Trophoblast cell (in vitro differentiated cells and primary cell): ENCODE results near the gene RHNO1.
"Not testable (repeated sequence)": the region's sequence is repeated elsewhere in the genome, so short reads cannot be mapped to it uniquely, and the experiment has no call there.

Experiments used
- DNase-seq, 2 donors: peaks; one replicate each; pipeline ENCODE4 v3.0.0-alpha.2; 2016
- H2AFZ ChIP-seq: 2 replicates; pipeline ENCODE4 v1.6.1; 2013; ENCODE audit warnings: low read length, moderate library complexity, mild to moderate bottlenecking; ENCODE audit not compliant: insufficient read depth, poor library complexity
- H2AK5ac ChIP-seq: 2 replicates; pipeline ENCODE4 v1.6.1; 2013; ENCODE audit warnings: mild to moderate bottlenecking, low read length
- H2BK120ac ChIP-seq: 2 replicates; pipeline ENCODE4 v1.6.1; 2013; ENCODE audit warnings: low read length, mild to moderate bottlenecking, moderate library complexity; ENCODE audit not compliant: insufficient read depth, poor library complexity
- H2BK12ac ChIP-seq: 2 replicates; pipeline ENCODE4 v1.6.1; 2013; ENCODE audit warnings: mild to moderate bottlenecking, low read length, moderate library complexity
- H2BK5ac ChIP-seq: 2 replicates; pipeline ENCODE4 v1.6.1; 2013; ENCODE audit warnings: low read length, low read depth, moderate library complexity, mild to moderate bottlenecking; ENCODE audit not compliant: poor library complexity
- H3K14ac ChIP-seq: 2 replicates; pipeline ENCODE4 v1.6.1; 2013; ENCODE audit warnings: mild to moderate bottlenecking, low read length
- H3K18ac ChIP-seq: 2 replicates; pipeline ENCODE4 v1.6.1; 2013; ENCODE audit warnings: mild to moderate bottlenecking, low read length
- H3K23ac ChIP-seq: 2 replicates; pipeline ENCODE4 v1.6.1; 2013; ENCODE audit warnings: low read length
- H3K27ac ChIP-seq: 2 replicates; pipeline ENCODE4 v1.5.1; 2013; ENCODE audit warnings: low read depth, mild to moderate bottlenecking, inconsistent platforms, low read length, moderate library complexity
- H3K27me3 ChIP-seq: 2 replicates; pipeline ENCODE4 v1.6.1; 2013; ENCODE audit warnings: inconsistent platforms, mild to moderate bottlenecking, low read length, moderate library complexity; ENCODE audit not compliant: insufficient read depth
- H3K36me3 ChIP-seq, 2 experiments: 1 replicate in 1 of 2; 2 replicates in 1 of 2; pipeline ENCODE4 v1.6.1; 2013; ENCODE audit warnings: low read length in 2 of 2, mild to moderate bottlenecking in 2 of 2, moderate library complexity in 1 of 2; ENCODE audit not compliant: insufficient read depth in 2 of 2, control insufficient read depth in 1 of 2
- H3K4ac ChIP-seq: 2 replicates; pipeline ENCODE4 v1.6.1; 2013; ENCODE audit warnings: low read depth, mild to moderate bottlenecking, low read length, moderate library complexity
- H3K4me1 ChIP-seq, 2 experiments: 1 replicate in 1 of 2; 2 replicates in 1 of 2; pipeline ENCODE4 v1.6.1; 2013; ENCODE audit warnings: low read length in 2 of 2, mild to moderate bottlenecking in 2 of 2, moderate library complexity in 1 of 2; ENCODE audit not compliant: insufficient read depth in 2 of 2, control insufficient read depth in 1 of 2
- H3K4me2 ChIP-seq: 2 replicates; pipeline ENCODE4 v1.6.1; 2013; ENCODE audit warnings: inconsistent platforms, mild to moderate bottlenecking, low read length, moderate library complexity
- H3K4me3 ChIP-seq: 2 replicates; pipeline ENCODE4 v1.5.1; 2013; ENCODE audit warnings: mild to moderate bottlenecking, low read depth, low read length, inconsistent platforms
- H3K79me1 ChIP-seq: one replicate; pipeline ENCODE4 v1.6.1; 2013; ENCODE audit warnings: low read length
- H3K79me2 ChIP-seq: 2 replicates; pipeline ENCODE4 v1.6.1; 2013; ENCODE audit warnings: low read length, mild to moderate bottlenecking; ENCODE audit not compliant: control insufficient read depth, insufficient read depth, poor library complexity
- H3K9ac ChIP-seq: 2 replicates; pipeline ENCODE4 v1.6.1; 2013; ENCODE audit warnings: mild to moderate bottlenecking, low read length
- H3K9me3 ChIP-seq: 2 replicates; pipeline ENCODE4 v1.6.1; 2013; ENCODE audit warnings: low read depth, mild to moderate bottlenecking, control low read depth, inconsistent platforms, low read length; ENCODE audit not compliant: insufficient read depth
- H4K12ac ChIP-seq: 2 replicates; pipeline ENCODE4 v1.6.1; 2013; ENCODE audit warnings: low read depth, mild to moderate bottlenecking, low read length, moderate library complexity
- H4K8ac ChIP-seq: 2 replicates; pipeline ENCODE4 v1.6.1; 2013; ENCODE audit warnings: low read depth, mild to moderate bottlenecking, low read length, moderate library complexity
- H4K91ac ChIP-seq: one replicate; pipeline ENCODE4 v1.6.1; 2013; ENCODE audit warnings: low read depth, mild to moderate bottlenecking, low read length, moderate library complexity
- WGBS: extraction: QIAGEN DNeasy Blood & Tissue Kit; methylation state at CpG from one replicate; pipeline ENCODE4 v1.1.7; 2013; ENCODE audit warnings: missing lambda C conversion rate; ENCODE audit not compliant: insufficient read length, insufficient coverage; ENCODE audit errors: extremely low coverage; 5-methylcytosine and 5-hydroxymethylcytosine counted together

Gene RHNO1

GRCh38 chr12:2858944-2859421 is 18.0 kb upstream of the RHNO1 start:
- Histone ChIP-seq H2BK12ac (no peak overlapping the region), H2AFZ (no peak overlapping the region), H3K9me3 (no peaks in the 10 kb centered on the region), H4K8ac (no peak overlapping the region), H3K79me2 (no peaks in the 10 kb centered on the region), H3K79me1 (no peaks in the 10 kb centered on the region), H2AK5ac (no peak overlapping the region), H3K18ac (no peak overlapping the region), H2BK5ac (no peak overlapping the region), H3K9ac (no peak overlapping the region), H2BK120ac (no peak overlapping the region), H3K4me2 (no peak overlapping the region), H3K4me1 (peaks cover 5 to 8% of the 10 kb centered on the region in 2 experiments), H3K23ac (no peak overlapping the region), H4K12ac (no peak overlapping the region), H4K91ac (no peak overlapping the region), H3K4me3 (no peak overlapping the region), H3K4ac (no peak overlapping the region), H3K36me3 (peaks cover 26 to 32% of the 10 kb centered on the region in 2 experiments), H3K14ac (no peak overlapping the region), H3K27me3 (no peaks in the 10 kb centered on the region), H3K27ac (no peak overlapping the region)
- DNase-seq = no peak
- WGBS = no CpG with 5 or more reads among the region's 12 CpGs

DNA sequence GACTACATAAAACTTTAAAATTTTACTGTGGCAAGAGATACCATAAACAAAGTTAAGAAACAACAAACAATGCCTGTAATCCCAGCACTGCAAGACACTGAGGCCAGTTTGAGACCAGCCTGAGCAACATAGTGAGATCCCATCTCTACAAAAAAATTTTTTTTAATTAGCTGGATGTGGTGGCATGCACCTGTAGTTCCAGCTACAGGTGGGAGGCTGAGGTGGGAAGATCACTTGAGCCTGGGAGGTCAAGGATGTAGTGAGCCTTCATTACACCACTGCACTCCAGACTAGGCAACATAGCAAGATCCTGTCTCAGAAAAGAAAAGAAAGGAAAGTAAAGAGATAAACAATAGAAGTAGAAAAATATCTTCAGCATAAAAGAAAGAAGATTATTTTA is 16.9 kb upstream of the RHNO1 start:
- Histone ChIP-seq H3K27me3 (no peaks in the 10 kb centered on the region), H2BK12ac (no peak overlapping the region), H3K23ac (no peak overlapping the region), H3K79me2 (no peaks in the 10 kb centered on the region), H3K79me1 (no peaks in the 10 kb centered on the region), H3K4me2 (no peak overlapping the region), H3K14ac (no peak overlapping the region), H3K9me3 (no peaks in the 10 kb centered on the region), H3K9ac (no peak overlapping the region), H2BK5ac (no peak overlapping the region), H4K8ac (no peak overlapping the region), H3K36me3 (peaks cover 38 to 44% of the 10 kb centered on the region in 2 experiments), H3K18ac (no peak overlapping the region), H3K4ac (no peak overlapping the region), H4K12ac (no peak overlapping the region), H3K4me3 (no peak overlapping the region), H2AK5ac (no peak overlapping the region), H3K4me1 (peaks cover 5 to 8% of the 10 kb centered on the region in 2 experiments), H2AFZ (no peak overlapping the region), H2BK120ac (no peak overlapping the region), H3K27ac (no peak overlapping the region), H4K91ac (no peak overlapping the region)
- no peak for DNase-seq

GRCh38 chr12:2862876-2863275 is 14.1 kb upstream of the RHNO1 start:
- Histone ChIP-seq H3K79me1 (no peaks in the 10 kb centered on the region), H3K9me3 (no peaks in the 10 kb centered on the region), H4K91ac (no peak overlapping the region), H3K14ac (no peak overlapping the region), H2BK120ac (no peak overlapping the region), H3K27me3 (no peaks in the 10 kb centered on the region), H3K4me3 (no peak overlapping the region), H3K4me2 (no peak overlapping the region), H3K4ac (no peak overlapping the region), H3K18ac (no peak overlapping the region), H3K36me3 (peaks cover 53 to 62% of the 10 kb centered on the region in 2 experiments), H3K9ac (no peak overlapping the region), H2BK5ac (no peak overlapping the region), H3K79me2 (no peaks in the 10 kb centered on the region), H2AFZ (no peak overlapping the region), H2AK5ac (no peak overlapping the region), H4K8ac (no peak overlapping the region), H2BK12ac (no peak overlapping the region), H3K4me1 (no peaks in the 10 kb centered on the region), H3K23ac (no peak overlapping the region), H3K27ac (no peak overlapping the region), H4K12ac (no peak overlapping the region)
- no CpG with 5 or more reads among the region's 7 CpGs for WGBS
- no peak for DNase-seq

DNA sequence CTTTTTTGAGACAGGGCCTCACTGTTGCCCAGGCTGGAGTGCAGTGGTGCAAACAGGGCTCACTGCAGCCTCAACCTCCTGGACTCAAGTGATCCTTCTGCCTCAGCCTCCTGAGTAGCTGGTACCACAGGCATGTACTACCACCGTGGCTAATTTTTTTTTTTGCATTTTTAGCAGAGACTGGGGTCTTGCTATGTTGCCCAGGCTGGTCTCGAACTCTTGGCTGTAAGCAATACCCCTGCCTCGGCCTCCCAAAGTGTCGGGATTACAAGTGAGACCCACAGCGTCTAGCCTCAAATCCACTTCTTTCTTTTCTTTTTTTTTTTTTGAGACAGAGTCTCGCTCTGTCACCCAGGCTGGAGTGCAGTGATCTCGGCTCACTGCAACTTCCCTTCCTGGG is 13.6 kb upstream of the RHNO1 start:
- H3K79me1 ChIP-seq, H3K4me1 ChIP-seq, H2AFZ ChIP-seq, H3K23ac ChIP-seq, H4K12ac ChIP-seq, H3K27me3 ChIP-seq, H3K9me3 ChIP-seq, H3K4ac ChIP-seq, H3K9ac ChIP-seq, H3K4me3 ChIP-seq, H3K79me2 ChIP-seq, H3K14ac ChIP-seq, H3K18ac ChIP-seq, H2BK12ac ChIP-seq, H3K4me2 ChIP-seq, DNase-seq, H2BK5ac ChIP-seq, H2BK120ac ChIP-seq, H3K27ac ChIP-seq, H2AK5ac ChIP-seq, H4K8ac ChIP-seq, H4K91ac ChIP-seq: not testable (repeated sequence)
- H3K36me3 ChIP-seq = peaks cover 53 to 64% of the 10 kb centered on the region in 2 experiments
- no CpG with 5 or more reads among the region's 7 CpGs for WGBS
